HEK293T (cell line): ENCODE results near the gene SEC11C.

Experiments
- CTCF ChIA-PET: fragments of 350-600 bp; formaldehyde crosslinking; extraction: SDS; loops from one replicate; lab custom pipeline; 2021; ENCODE audit warnings: antibody characterized with exemption, inconsistent platforms; lab: Yijun Ruan, JAX
- POLR2A ChIA-PET: fragments of 350-600 bp; formaldehyde crosslinking; extraction: SDS; loops from one replicate; lab custom pipeline; 2020; ENCODE audit warnings: antibody characterized with exemption, inconsistent platforms; lab: Yijun Ruan, JAX
- DNase-seq: peaks from one replicate; pipeline ENCODE4 v3.0.0; 2012; ENCODE audit warnings: mixed read lengths; ENCODE audit errors: extremely low spot score
- ARNT ChIP-seq: fragments of 450-650 bp; IDR thresholded peaks from 2 replicates; pipeline ENCODE4 v1.6.1; 2017; ENCODE audit warnings: mild to moderate bottlenecking
- BHLHE40 ChIP-seq: fragments of 450-650 bp; IDR thresholded peaks from 2 replicates; pipeline ENCODE4 v1.6.1; 2016; ENCODE audit warnings: mild to moderate bottlenecking, moderate library complexity, borderline replicate concordance
- CTBP1 ChIP-seq: fragments of 450-650 bp; IDR thresholded peaks from 2 replicates; pipeline ENCODE4 v1.6.1; 2016; ENCODE audit warnings: borderline replicate concordance
- ELF4 ChIP-seq: fragments of 450-650 bp; IDR thresholded peaks from 2 replicates; pipeline ENCODE4 v1.6.1; 2017; ENCODE audit warnings: antibody characterized with exemption
- FOXA1 ChIP-seq: fragments of 450-650 bp; IDR thresholded peaks from 2 replicates; pipeline ENCODE4 v1.6.1; 2016; ENCODE audit warnings: mild to moderate bottlenecking
- FOXK2 ChIP-seq: fragments of 450-650 bp; IDR thresholded peaks from 2 replicates; pipeline ENCODE4 v1.6.1; 2016; ENCODE audit warnings: mild to moderate bottlenecking
- FOXM1 ChIP-seq: fragments of 450-650 bp; IDR thresholded peaks from 2 replicates; pipeline ENCODE4 v1.6.1; 2017; ENCODE audit warnings: mild to moderate bottlenecking, borderline replicate concordance
- HDGF ChIP-seq: fragments of 450-650 bp; IDR thresholded peaks from 2 replicates; pipeline ENCODE4 v1.6.1; 2017; ENCODE audit warnings: antibody characterized with exemption, borderline replicate concordance
- L3MBTL2 ChIP-seq: fragments of 450-650 bp; conservative IDR thresholded peaks from 2 replicates; pipeline ENCODE4 v1.6.1; 2016; ENCODE audit warnings: mild to moderate bottlenecking
- LEF1 ChIP-seq: fragments of 450-650 bp; IDR thresholded peaks from 2 replicates; pipeline ENCODE4 v1.6.1; 2017; ENCODE audit warnings: mild to moderate bottlenecking, borderline replicate concordance
- NFRKB ChIP-seq: fragments of 450-650 bp; IDR thresholded peaks from 2 replicates; pipeline ENCODE4 v1.6.1; 2016; ENCODE audit warnings: mild to moderate bottlenecking, moderate library complexity
- PKNOX1 ChIP-seq: fragments of 450-650 bp; IDR thresholded peaks from 2 replicates; pipeline ENCODE4 v1.6.1; 2016
- SP1 ChIP-seq: fragments of 450-650 bp; IDR thresholded peaks from 2 replicates; pipeline ENCODE4 v1.6.1; 2017
- SUZ12 ChIP-seq: fragments of 450-650 bp; IDR thresholded peaks from 2 replicates; pipeline ENCODE4 v1.6.1; 2016; ENCODE audit warnings: mild to moderate bottlenecking
- TARDBP ChIP-seq: fragments of 450-650 bp; IDR thresholded peaks from 2 replicates; pipeline ENCODE4 v1.6.1; 2016
- ZNF384 ChIP-seq: fragments of 450-650 bp; IDR thresholded peaks from 2 replicates; pipeline ENCODE4 v1.6.1; 2016

The SEC11C gene

GRCh38 chr18:59143441-59143840, 3.8 kb downstream of the SEC11C start:
- no peak for DNase-seq
- CTCF ChIA-PET = interaction anchor here (0.6 kb wide), 1 partner anchor 215 kb away, joined by 6 read pairs; no protein-coding TSS in a partner anchor
- POLR2A ChIA-PET = no interaction called here
- TF ChIP-seq CTBP1 (no peak), SP1 (no peak), PKNOX1 (no peak), ZNF384 (no peak), BHLHE40 (no peak), ELF4 (no peak)

- ChIA-PET CTCF (no interaction called here), POLR2A (no interaction called here)
- TF ChIP-seq ZNF384 (no peak), BHLHE40 (no peak), PKNOX1 (no peak), SUZ12 (no peak), NFRKB (no peak), FOXK2 (no peak), LEF1 (no peak), FOXA1 (no peak)
- no peak for DNase-seq
Observed at GRCh38 chr18:59144483-59144882, 4.8 kb downstream of the SEC11C start.

GRCh38 chr18:59145055-59145454, 5.4 kb downstream of the SEC11C start:
- TF ChIP-seq CTBP1 = no peak
- TF ChIP-seq LEF1 = no peak
- no peak for TF ChIP-seq ARNT
- no peak for TF ChIP-seq TARDBP
- TF ChIP-seq ZNF384 = no peak
- POLR2A ChIA-PET = no interaction called here
- CTCF ChIA-PET = no interaction called here
- DNase-seq = no peak

- DNase-seq = no peak
- TF ChIP-seq FOXK2 (no peak), ELF4 (no peak), CTBP1 (no peak), ARNT (no peak), L3MBTL2 (no peak), FOXA1 (no peak), ZNF384 (no peak), TARDBP (no peak), BHLHE40 (no peak), LEF1 (no peak), HDGF (no peak)
- CTCF ChIA-PET = no interaction called here
- POLR2A ChIA-PET = no interaction called here
Observed at GRCh38 chr18:59148192-59148591, 8.5 kb downstream of the SEC11C start.

GRCh38 chr18:59149007-59149406, 9.3 kb downstream of the SEC11C start:
- no peak for TF ChIP-seq CTBP1
- no peak for DNase-seq
- ChIA-PET CTCF (no interaction called here), POLR2A (no interaction called here)

GRCh38 chr18:59149416-59149815, 9.7 kb downstream of the SEC11C start:
- TF ChIP-seq SP1 (no peak), CTBP1 (no peak), NFRKB (no peak), ARNT (no peak), BHLHE40 (no peak), TARDBP (no peak), L3MBTL2 (no peak), FOXK2 (no peak), FOXM1 (no peak), HDGF (no peak), FOXA1 (no peak), LEF1 (no peak), SUZ12 (no peak), ELF4 (no peak)
- CTCF ChIA-PET = no interaction called here
- no peak for DNase-seq
- POLR2A ChIA-PET = no interaction called here

GRCh38 chr18:59150236-59150635, 10.6 kb downstream of the SEC11C start:
- ChIA-PET POLR2A (no interaction called here), CTCF (no interaction called here)
- no peak for TF ChIP-seq ARNT
- no peak for TF ChIP-seq SP1
- TF ChIP-seq CTBP1 = no peak
- TF ChIP-seq PKNOX1 = no peak
- no peak for TF ChIP-seq ZNF384
- TF ChIP-seq FOXM1 = no peak
- TF ChIP-seq FOXA1 = no peak
- TF ChIP-seq FOXK2 = no peak
- TF ChIP-seq SUZ12 = no peak
- no peak for TF ChIP-seq ELF4
- no peak for TF ChIP-seq BHLHE40
- TF ChIP-seq NFRKB = no peak
- no peak for TF ChIP-seq TARDBP
- no peak for TF ChIP-seq HDGF
- no peak for TF ChIP-seq LEF1
- no peak for TF ChIP-seq L3MBTL2
- no peak for DNase-seq
